Measurements from ENCODE around the gene NFE2L2.

DNA sequence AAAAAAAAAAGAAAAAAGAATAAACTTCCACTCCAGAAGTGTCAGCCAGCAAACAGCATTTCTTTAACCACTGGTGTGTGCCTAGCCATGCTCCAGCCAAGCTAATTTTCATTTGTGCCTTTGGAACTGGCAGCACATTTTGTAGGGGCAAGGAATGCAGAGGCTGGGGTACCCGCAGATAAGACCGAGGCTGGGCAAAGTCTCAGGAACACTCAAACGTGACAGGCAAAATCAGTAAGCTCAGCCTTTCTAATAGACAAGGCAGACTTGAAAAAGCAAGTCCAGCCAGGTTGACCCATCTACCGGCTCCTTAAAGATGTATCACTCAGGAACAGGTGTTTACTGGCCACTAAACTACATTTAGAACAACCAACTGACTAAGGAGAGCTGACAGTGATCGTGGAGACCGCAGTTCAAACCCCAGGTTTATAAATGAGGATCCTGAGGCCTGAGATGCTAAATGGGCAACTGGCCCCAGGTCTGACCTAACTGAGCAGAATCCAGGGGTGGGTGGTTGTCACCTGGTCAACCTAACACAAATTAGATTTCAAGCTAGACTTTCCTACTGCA is 16.7 kb downstream of the NFE2L2 start:
- TF ChIP-seq POLR2AphosphoS5 (IDR thresholded peaks at IDR 0.05), result no peak
- TF ChIP-seq, protein P1, sequence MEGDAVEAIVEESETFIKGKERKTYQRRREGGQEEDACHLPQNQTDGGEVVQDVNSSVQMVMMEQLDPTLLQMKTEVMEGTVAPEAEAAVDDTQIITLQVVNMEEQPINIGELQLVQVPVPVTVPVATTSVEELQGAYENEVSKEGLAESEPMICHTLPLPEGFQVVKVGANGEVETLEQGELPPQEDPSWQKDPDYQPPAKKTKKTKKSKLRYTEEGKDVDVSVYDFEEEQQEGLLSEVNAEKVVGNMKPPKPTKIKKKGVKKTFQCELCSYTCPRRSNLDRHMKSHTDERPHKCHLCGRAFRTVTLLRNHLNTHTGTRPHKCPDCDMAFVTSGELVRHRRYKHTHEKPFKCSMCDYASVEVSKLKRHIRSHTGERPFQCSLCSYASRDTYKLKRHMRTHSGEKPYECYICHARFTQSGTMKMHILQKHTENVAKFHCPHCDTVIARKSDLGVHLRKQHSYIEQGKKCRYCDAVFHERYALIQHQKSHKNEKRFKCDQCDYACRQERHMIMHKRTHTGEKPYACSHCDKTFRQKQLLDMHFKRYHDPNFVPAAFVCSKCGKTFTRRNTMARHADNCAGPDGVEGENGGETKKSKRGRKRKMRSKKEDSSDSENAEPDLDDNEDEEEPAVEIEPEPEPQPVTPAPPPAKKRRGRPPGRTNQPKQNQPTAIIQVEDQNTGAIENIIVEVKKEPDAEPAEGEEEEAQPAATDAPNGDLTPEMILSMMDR (IDR thresholded peaks at IDR 0.05), result no peak

All from esophagus muscularis mucosa (tissue), 3 donors.